Dendritic cell treated with granulocyte-macrophage colony-stimulating factor and Interleukin-4, amounts not matched to agents 40 ng/mL and 50 ng/mL, for 4 days (primary cell): ENCODE measurements around the gene PIEZO2.
"Not testable (repeated sequence)": the region's sequence is repeated elsewhere in the genome, so short reads cannot be mapped to it uniquely, and the experiment has no call there.

Source experiments
- H3K27ac Mint-ChIP-seq: one replicate; pipeline ENCODE4 v1.8.0; 2022; ENCODE audit warnings: mild to moderate bottlenecking, mixed read lengths
- H3K27me3 Mint-ChIP-seq: one replicate; pipeline ENCODE4 v1.8.0; 2022; ENCODE audit warnings: mild to moderate bottlenecking, mixed read lengths
- H3K36me3 Mint-ChIP-seq: one replicate; pipeline ENCODE4 v1.8.0; 2022; ENCODE audit warnings: low read depth, mixed read lengths
- H3K4me1 Mint-ChIP-seq: one replicate; pipeline ENCODE4 v1.8.0; 2022; ENCODE audit warnings: low read depth, mixed read lengths
- H3K4me3 Mint-ChIP-seq: one replicate; pipeline ENCODE4 v1.8.0; 2022; ENCODE audit warnings: mild to moderate bottlenecking, moderate library complexity, mixed read lengths
- H3K9me3 Mint-ChIP-seq: one replicate; pipeline ENCODE4 v1.8.0; 2022; ENCODE audit warnings: mixed read lengths
- intact Hi-C: fragments of 100-400 bp; cut with micrococcal nuclease; formaldehyde crosslinking; loops from one replicate; pipeline ENCODE4 v1.15.0; 2022

The PIEZO2 gene

DNA sequence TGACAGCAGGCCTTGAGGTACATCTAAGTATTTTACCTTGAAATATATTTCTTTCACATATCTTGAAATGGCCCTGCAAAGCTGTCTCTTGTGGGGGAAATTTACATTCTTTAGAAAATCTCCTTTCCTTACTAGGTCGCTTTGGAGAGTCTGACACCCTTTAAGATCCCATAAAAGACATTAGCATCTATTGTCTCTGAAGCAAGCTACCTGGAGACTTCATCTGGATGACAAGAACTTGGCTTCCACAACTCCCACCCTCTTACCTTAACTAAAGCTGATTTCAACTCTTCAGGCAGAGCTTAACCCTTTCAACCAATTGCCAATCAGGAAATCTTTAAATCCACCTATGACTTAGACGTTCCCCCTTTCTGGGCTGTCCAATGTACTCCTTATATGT lies 219.3 kb downstream of the PIEZO2 start:
- H3K36me3 Mint-ChIP-seq: no peaks in the 10 kb centered on the region
- H3K4me3 Mint-ChIP-seq: no peak overlapping the region
- no peak overlapping the region for H3K27ac Mint-ChIP-seq
- intact Hi-C loops: no loop called here
- H3K27me3 Mint-ChIP-seq: no peaks in the 10 kb centered on the region
- H3K9me3 Mint-ChIP-seq: no peaks in the 10 kb centered on the region
- H3K4me1 Mint-ChIP-seq: no peaks in the 10 kb centered on the region

DNA sequence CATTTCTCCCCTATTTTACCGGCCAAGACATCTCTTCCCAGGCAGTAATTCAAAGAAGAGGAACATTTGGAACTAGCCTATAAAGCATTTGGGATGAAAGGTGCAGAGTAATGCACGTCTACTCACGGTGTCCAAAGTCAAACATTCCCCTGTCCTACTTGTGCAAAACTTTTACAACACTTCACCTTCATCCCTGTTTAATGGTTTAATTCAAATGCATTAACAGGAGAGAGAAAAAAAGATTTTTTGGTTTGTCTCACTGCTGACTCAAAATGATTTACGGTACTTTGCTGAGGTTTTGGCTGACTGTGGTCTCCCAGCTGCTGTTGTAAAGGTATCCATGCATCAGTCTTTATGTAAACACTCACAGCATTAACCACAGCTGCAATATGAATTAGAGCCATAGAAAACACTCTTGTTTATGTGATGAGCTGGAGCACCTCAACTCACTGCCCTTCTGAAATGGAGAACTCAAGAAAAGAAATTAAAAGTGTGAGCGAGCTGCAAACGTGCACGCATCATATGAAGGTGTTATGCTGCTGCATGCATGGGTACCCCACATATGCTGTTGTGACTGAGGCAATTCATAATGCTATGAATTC lies 220.5 kb downstream of the PIEZO2 start:
- no peaks in the 10 kb centered on the region for H3K4me1 Mint-ChIP-seq

DNA sequence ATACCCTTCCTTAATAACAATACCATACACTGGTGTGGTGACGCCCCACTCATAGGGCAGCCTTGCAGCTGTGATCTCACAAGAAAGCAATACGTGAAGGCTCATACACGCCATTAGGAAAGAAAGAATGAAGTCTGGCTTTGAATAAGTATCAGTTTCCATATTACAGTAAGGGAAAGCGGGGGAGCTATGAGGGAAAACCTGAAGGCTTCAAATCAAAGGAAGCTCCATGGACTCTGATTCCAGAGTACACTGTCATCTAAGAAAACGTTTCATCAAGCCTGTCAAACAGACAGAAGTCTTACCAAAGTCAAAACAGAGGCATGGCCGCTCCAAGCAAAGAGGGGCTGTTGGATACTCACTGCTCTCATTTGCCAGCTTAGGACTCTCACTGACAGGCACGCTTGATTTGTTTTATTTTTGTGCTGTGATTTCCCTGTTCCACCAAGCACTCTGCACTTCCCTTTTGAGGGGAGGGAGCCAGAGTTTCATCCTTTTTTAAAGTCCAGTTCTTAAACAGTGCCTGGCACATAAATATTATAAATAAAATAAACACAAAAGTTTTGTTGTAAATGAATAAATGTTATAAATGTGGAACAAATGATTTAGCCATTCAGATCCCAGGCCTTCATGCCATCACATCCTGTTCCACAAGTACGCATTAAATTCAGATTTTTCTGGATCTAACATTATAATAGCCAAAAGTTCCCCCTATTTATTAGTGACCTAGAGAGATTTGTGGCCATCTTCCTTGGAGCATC lies 221.2 kb downstream of the PIEZO2 start:
- no peaks in the 10 kb centered on the region for H3K9me3 Mint-ChIP-seq
- H3K4me3 Mint-ChIP-seq: no peak overlapping the region
- intact Hi-C loops: no loop called here
- H3K4me1 Mint-ChIP-seq: no peaks in the 10 kb centered on the region
- H3K27me3 Mint-ChIP-seq: no peaks in the 10 kb centered on the region
- no peaks in the 10 kb centered on the region for H3K36me3 Mint-ChIP-seq
- no peak overlapping the region for H3K27ac Mint-ChIP-seq

More for the DNA sequence above, 220.5 kb downstream of the PIEZO2 start:
- no peaks in the 10 kb centered on the region for H3K27me3 Mint-ChIP-seq
- no peak overlapping the region for H3K4me3 Mint-ChIP-seq
- no peak overlapping the region for H3K27ac Mint-ChIP-seq
- intact Hi-C loops: no loop called here
- H3K36me3 Mint-ChIP-seq: no peaks in the 10 kb centered on the region
- H3K9me3 Mint-ChIP-seq: no peaks in the 10 kb centered on the region

DNA sequence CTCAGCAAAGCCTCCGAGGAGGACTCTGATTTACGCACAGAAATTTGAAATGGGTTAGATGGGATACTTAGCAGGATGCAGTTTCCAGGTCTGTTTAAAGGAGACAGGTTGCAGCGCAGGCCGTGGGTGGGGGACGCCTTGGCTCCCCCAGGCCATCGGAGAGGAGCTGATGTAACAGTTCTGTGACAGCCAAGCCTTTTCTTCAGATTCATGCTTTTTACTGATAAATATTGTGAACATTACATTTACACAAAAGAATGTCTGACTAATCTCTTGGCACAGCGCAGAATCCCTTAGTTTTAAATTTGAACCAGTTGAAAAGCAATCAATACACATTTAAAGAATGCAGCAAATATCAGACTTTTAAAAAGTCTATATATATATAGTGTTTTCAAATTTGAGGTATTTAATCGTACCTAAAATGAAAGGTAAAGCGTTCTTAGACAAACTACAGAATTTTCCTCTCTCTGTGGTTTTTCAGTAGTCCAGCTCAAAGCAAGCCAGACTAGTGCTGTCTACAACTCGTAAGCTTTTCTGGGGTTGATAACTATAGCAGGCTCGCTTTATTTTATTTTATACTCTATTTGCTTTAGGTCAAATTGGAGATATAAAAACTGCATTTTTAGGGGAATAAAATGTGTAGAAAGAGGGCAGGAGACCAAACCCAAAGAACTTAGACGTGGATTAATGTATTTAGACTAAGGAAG lies 221.9 kb downstream of the PIEZO2 start:
- intact Hi-C loops: no loop called here

DNA sequence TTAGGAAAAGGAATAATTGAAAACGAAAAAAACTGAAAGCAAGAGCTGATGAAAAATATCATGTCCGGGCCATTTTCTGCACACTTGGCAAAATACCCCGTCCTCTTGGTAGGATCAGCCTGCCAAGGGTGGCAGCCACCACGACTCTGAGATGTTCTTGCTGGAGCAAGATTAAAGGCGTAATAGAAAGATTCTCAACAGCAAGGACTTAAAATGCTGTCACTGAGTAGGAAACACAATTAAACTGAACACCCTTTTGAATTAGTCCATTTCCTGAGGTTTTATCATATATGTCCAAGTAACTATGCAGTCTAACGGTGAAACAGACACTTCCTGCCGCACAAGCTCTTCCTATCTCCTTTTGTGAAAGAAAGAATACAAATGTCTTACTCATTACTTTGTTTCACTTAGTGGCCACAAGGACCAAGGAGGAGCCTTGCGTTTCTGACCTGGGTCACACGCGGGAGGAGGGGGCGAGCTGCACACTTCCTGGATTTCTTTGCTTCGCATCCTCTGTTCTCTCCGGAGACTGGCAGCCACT lies 222.7 kb downstream of the PIEZO2 start:
- no peaks in the 10 kb centered on the region for H3K27me3 Mint-ChIP-seq
- no peaks in the 10 kb centered on the region for H3K36me3 Mint-ChIP-seq

More for the DNA sequence above, 221.9 kb downstream of the PIEZO2 start:
- H3K27me3 Mint-ChIP-seq: no peaks in the 10 kb centered on the region
- no peak overlapping the region for H3K27ac Mint-ChIP-seq
- no peaks in the 10 kb centered on the region for H3K4me1 Mint-ChIP-seq
- no peak overlapping the region for H3K4me3 Mint-ChIP-seq
- no peaks in the 10 kb centered on the region for H3K36me3 Mint-ChIP-seq
- H3K9me3 Mint-ChIP-seq: no peaks in the 10 kb centered on the region

DNA sequence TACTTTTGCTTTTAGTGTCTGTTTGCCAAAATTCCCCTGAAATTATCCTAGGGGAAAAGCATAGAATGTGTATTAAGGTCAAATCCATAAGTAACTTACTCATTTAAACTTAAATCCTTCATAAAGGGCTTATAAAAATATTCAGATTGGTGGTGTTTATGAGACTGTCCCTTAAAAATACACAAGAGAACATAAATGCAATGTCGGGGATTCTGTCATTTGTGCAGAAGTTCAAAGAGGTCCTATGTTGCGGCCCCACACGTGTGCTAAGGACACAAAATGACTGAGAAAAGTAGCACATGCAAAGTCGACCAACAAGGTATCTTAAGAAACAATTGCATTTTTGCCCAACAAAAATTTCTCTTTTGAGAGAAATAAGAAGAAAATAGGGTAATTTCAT lies 225.1 kb downstream of the PIEZO2 start:
- no peak overlapping the region for H3K27ac Mint-ChIP-seq
- no peaks in the 10 kb centered on the region for H3K36me3 Mint-ChIP-seq
- no peak overlapping the region for H3K4me3 Mint-ChIP-seq
- no peaks in the 10 kb centered on the region for H3K4me1 Mint-ChIP-seq
- intact Hi-C loops: no loop called here
- no peaks in the 10 kb centered on the region for H3K27me3 Mint-ChIP-seq
- H3K9me3 Mint-ChIP-seq: no peaks in the 10 kb centered on the region

More for the DNA sequence above, 222.7 kb downstream of the PIEZO2 start:
- Mint-ChIP-seq H3K27ac (no peak overlapping the region), H3K4me3 (no peak overlapping the region), H3K4me1 (no peaks in the 10 kb centered on the region), H3K9me3 (no peaks in the 10 kb centered on the region)
- intact Hi-C loops: no loop called here

DNA sequence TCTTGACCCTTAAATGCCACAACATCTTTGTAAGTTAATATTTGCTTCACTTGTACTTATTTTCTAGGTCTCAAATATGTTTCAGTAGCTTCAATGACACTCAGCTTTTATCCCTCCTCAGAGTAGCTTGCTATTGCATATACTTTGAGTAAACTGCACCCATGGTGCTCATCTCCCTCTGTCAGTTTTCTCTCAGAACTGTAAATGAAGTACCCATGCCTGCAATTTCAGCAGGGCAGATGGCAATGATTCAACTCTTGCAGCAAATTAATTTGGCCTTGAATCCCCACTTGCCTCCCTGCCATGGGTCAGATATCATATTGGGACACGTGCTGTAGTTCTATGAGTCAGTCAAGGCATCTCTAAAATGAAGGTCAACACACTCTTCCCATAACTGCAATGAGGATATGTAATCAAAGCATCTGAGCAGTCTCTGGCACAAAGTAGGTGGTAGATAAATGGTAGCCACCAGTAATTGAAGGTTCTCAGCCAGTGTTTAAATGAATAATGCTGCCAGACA lies 225.8 kb downstream of the PIEZO2 start:
- H3K4me1 Mint-ChIP-seq: no peaks in the 10 kb centered on the region
- no peak overlapping the region for H3K4me3 Mint-ChIP-seq
- H3K27ac Mint-ChIP-seq: no peak overlapping the region
- intact Hi-C loops: no loop called here
- no peaks in the 10 kb centered on the region for H3K9me3 Mint-ChIP-seq
- no peaks in the 10 kb centered on the region for H3K36me3 Mint-ChIP-seq
- no peaks in the 10 kb centered on the region for H3K27me3 Mint-ChIP-seq

DNA sequence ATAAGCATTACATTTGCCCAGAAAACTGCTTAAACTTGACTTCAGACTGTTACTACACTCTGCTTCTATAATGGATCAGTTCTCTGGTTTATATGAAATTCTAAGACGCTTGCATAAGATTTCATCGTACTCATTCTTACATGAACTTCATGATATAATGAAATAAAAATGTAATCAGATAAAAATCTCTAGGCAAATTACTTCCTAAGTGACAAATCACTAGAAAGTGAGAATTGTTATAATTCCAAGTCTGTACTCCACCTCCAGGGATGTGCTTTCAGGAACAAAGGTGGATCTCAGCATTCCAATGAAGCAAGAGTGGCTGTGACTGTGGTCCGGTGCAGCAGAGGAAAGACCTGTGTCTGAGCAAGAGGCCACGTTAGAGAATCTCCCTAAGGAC lies 226.2 kb downstream of the PIEZO2 start:
- no peaks in the 10 kb centered on the region for H3K9me3 Mint-ChIP-seq
- H3K27ac Mint-ChIP-seq: no peak overlapping the region
- intact Hi-C loops: no loop called here
- H3K4me3 Mint-ChIP-seq: no peak overlapping the region
- H3K27me3 Mint-ChIP-seq: no peaks in the 10 kb centered on the region
- H3K36me3 Mint-ChIP-seq: no peaks in the 10 kb centered on the region
- no peaks in the 10 kb centered on the region for H3K4me1 Mint-ChIP-seq

DNA sequence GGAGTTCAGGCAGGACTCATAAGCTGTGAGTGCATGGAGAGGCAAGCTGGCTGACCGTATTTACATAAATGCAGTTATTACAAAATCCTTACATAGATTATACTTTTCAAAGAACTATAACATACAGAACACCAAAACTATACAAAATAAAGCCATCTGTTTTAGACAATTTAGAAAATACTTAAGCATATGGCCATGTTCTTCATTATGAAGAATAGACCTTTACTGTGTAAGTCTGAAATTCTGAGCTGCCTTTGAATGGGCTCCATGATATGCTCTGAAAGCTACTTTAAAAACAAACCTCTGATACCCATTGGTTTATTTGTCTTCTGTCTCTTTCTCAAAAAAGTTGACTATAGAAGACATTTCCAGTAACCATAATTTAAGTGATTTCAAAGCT lies 226.7 kb downstream of the PIEZO2 start:
- intact Hi-C loops, H3K4me3 Mint-ChIP-seq, H3K9me3 Mint-ChIP-seq, H3K36me3 Mint-ChIP-seq, H3K27ac Mint-ChIP-seq, H3K4me1 Mint-ChIP-seq, H3K27me3 Mint-ChIP-seq: not testable (repeated sequence)

DNA sequence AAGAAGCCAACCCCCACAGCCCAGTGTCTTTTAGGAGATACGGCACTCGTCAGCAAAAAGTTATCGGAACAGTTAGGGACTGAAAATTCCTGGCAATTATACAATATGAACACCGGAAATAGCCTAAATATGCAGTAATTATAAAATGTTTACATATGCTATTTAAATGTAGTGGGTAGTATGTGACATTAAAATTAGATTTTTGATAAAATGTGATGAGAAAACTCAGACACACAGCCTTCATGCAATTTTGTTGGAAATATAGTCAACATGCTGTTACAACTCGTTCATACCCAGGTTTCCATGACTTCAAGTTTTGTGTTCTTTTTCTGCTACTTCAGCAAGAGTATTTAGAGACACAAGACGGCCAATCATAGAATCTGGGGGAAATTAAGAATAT lies 229.1 kb downstream of the PIEZO2 start:
- H3K4me3 Mint-ChIP-seq, H3K9me3 Mint-ChIP-seq, H3K4me1 Mint-ChIP-seq, H3K27ac Mint-ChIP-seq, H3K36me3 Mint-ChIP-seq, intact Hi-C loops, H3K27me3 Mint-ChIP-seq: not testable (repeated sequence)

DNA sequence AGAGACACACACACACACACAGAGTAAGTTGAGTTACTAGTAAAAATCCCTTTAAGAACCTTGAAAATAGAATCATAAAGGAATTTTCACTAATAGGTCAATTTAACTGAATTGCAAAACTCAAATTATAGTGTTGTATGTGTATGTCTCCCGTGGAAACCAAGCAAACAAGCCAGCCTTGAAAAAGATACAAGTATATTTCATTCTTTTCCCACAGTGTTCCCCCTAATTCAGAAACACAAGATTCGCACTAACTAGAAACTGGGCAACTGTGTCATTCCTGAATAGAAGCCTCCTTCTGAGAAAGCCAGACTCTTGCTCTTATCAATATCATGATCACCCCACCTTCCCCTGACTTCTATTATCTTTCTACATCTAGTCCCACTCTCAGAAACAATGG lies 229.5 kb downstream of the PIEZO2 start:
- Mint-ChIP-seq H3K9me3 (no peaks in the 10 kb centered on the region), H3K27ac (no peak overlapping the region), H3K4me3 (no peak overlapping the region), H3K36me3 (no peaks in the 10 kb centered on the region), H3K27me3 (no peaks in the 10 kb centered on the region), H3K4me1 (no peaks in the 10 kb centered on the region)
- intact Hi-C loops: no loop called here

DNA sequence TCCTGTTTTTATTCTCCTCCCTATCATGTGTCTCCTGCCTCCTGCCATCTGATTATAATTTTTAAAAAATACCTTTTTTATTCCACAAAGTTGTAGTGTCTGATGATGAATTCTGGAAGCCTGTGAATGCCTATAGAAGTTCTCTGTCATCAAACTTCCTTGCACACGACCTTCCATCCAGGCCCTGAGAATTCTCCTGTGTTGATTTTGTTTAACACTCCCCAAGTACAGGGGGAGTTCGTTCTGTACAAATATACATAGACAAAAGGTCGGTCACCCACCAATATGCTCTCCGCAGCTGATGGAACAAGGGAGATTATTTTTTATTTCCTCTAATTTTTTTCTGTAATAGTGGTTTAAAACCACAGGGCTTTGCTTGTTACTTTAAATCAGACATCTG lies 232.5 kb downstream of the PIEZO2 start:
- H3K27ac Mint-ChIP-seq: no peak overlapping the region
- no peaks in the 10 kb centered on the region for H3K9me3 Mint-ChIP-seq
- no peak overlapping the region for H3K4me3 Mint-ChIP-seq
- H3K27me3 Mint-ChIP-seq: no peaks in the 10 kb centered on the region
- H3K36me3 Mint-ChIP-seq: no peaks in the 10 kb centered on the region
- intact Hi-C loops: no loop called here
- no peaks in the 10 kb centered on the region for H3K4me1 Mint-ChIP-seq

DNA sequence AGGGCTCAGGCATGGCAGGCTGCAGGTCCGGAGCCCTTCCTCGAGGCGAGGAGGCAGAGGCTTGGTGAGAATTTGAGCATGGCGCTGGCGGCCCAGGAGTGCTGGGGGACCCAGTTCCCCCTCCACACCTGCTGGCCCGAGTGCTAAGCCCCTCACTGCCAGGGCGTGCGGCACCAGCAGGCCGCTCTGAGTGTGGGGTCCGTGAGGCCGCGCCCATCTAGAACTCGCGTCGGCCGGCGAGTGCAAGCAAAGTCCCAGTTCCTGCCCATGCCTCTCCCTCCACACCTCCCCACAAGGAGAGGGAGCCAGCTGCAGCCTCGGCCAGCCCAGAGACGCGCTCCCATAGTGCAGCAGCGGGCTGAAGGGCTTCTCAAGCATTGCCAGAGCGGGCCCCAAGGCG lies 233.0 kb downstream of the PIEZO2 start:
- no peaks in the 10 kb centered on the region for H3K27me3 Mint-ChIP-seq
- H3K4me3 Mint-ChIP-seq: no peak overlapping the region
- H3K4me1 Mint-ChIP-seq: no peaks in the 10 kb centered on the region
- H3K9me3 Mint-ChIP-seq: no peaks in the 10 kb centered on the region
- H3K27ac Mint-ChIP-seq: no peak overlapping the region
- no peaks in the 10 kb centered on the region for H3K36me3 Mint-ChIP-seq
- intact Hi-C loops: no loop called here

DNA sequence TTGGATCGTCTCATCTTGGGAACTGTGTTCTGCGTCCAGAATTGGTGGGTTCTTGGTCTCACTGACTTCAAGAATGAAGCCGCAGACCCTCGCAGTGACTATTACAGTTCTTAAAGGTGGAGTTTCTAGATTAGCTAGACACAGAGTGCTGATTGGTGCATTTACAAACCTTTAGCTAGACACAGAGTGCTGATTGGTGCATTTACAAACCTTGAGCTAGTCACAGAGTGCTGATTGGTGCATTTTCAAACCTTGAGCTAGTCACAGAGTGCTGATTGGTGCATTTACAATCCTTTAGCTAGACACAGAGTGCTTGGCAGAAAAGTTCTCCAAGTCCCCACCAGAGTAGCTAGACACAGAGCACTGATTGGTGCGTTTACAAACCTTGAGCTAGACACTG lies 233.6 kb downstream of the PIEZO2 start:
- H3K4me1 Mint-ChIP-seq, H3K27me3 Mint-ChIP-seq, intact Hi-C loops, H3K4me3 Mint-ChIP-seq, H3K9me3 Mint-ChIP-seq, H3K36me3 Mint-ChIP-seq, H3K27ac Mint-ChIP-seq: not testable (repeated sequence)
